D341Med (cell line): ENCODE measurements around the gene KCNMB2.
"Not testable (repeated sequence)": the region's sequence is repeated elsewhere in the genome, so short reads cannot be mapped to it uniquely, and the experiment has no call there.

Experiments used
- DNase-seq: peaks from one replicate; pipeline ENCODE4 v3.0.0; 2012; ENCODE audit warnings: low spot score

The KCNMB2 gene

DNA sequence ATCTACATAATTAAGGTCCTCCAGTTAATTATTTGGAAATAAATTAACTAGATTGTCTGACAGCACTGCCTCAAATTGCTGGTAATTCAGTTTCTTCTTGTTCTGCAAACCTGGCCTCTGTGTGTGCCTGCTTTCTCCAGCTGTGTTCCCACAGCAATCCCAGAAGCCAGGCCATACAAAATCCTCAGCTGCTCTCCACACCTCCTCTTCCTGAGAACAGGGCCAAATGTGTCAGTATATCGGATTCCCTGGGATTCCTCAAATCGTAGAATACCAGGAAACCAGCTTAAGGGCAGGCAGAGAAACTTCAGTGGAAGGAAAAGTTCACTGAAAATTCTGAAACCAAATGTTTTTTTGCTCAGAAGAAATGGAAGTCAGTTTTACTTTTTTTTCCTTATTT, 273.9 kb downstream of the KCNMB2 start:
- no peak for DNase-seq

- no peak for DNase-seq
Observed at GRCh38 chr3:178822722-178823121, 286.5 kb downstream of the KCNMB2 start.

GRCh38 chr3:178823150-178823549, 286.9 kb downstream of the KCNMB2 start:
- no peak for DNase-seq

GRCh38 chr3:178823591-178824246, 287.5 kb downstream of the KCNMB2 start:
- no peak for DNase-seq

GRCh38 chr3:178826435-178827123, 290.3 kb downstream of the KCNMB2 start:
- no peak for DNase-seq

DNA sequence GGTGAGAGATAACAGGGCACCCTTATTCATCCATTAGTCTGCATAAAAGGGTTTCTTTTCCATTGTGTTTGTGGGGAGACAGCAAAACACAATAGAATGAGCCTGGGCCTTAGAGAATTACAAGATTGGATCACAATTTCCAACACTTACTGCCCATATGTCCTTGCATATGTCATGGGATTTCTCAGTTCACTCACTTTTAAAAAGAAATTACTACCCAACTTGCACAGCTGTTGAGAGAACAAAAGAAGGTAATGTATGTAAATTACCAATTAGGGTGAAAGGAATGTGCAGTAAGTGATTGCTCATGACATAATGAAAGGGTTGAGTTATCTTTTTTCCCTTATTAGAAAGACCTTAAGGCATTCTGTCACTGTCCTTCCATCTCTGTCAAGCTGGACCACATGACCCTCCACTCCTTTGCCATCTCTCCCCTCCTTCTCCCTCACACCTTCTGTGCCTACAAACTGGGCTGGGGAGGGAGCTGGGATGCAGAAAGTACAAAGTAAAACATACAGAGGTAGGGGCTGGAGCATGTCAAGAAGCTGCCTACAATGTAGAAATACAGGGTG, 291.1 kb downstream of the KCNMB2 start:
- no peak for DNase-seq

DNA sequence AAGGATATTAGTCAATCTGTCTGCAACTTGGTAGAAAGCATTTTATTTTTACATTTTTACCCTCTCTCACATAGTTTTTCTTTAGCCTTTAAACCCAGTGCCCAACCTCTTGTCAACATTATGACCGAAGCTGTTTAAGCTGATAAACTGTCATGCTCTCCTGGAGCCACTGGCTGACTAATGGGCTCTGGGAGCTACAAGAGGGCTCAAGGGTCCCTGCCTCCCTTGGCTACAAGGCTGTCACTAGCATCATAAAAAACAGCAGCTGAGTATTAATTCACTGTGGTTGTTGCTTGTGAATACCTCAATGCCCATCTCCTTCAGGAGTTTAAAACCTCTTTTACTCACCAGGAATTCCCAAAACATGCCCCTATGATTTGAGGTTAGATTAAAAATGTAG, 297.5 kb downstream of the KCNMB2 start:
- no peak for DNase-seq

DNA sequence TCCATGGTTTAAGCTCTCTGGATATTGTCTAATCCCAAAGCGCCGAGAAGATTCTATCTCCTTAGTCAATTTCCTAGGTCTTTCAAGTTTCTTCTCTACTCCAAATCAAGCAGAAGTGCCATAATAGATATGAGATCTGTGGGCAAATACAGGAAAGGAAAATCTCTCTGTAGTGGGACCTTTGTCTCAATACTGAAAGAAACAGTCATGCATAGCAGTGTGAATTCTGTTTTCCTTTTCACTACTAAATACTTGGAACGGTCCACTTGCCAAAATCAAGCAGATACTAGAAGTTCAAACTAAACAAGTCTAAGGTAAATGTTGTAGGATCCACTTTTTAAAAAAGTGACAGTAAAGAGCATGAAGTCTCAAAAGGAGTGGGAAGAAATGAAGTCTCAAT, 298.8 kb downstream of the KCNMB2 start:
- DNase-seq, result no peak

GRCh38 chr3:178837512-178837911, 301.3 kb downstream of the KCNMB2 start:
- DNase-seq, result no peak

GRCh38 chr3:178840586-178840985, 304.4 kb downstream of the KCNMB2 start:
- DNase-seq, result no peak

DNA sequence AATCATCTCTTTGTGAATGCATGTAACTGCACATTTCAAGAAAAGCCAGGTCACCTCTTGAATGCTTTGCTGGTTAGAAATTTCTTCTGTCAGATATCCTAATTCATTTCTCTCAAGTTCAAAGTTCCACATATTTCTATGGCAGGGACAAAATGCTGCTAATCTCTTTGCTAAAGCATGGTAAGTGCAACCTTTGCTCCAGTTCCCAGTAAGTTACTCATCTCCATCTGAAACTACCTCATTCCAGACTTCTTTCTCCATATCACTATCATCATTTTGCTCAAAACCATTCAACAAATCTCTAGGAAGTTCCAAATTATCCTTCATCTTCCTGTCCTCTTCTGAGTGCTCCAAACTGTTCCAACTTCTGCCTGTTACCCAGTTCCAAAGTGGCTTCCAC, 304.8 kb downstream of the KCNMB2 start:
- DNase-seq, result no peak

DNA sequence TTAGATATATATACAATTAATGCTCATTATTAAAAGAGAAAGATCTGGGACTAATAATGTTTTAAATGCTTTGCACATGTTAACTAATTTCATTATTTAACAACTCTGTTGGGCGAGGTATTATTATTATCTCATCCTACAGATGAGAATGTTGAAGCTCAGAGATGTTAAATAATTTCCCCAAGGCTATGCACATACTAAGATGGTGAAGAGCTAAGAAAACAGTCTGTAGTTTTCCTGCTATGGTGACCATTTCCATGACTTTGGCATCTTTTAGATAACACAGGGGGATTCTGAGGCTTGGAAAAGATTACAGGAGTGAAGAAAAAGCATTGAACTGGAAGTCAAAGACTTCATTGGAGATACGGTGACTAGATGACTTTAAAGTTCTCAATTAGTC, 308.7 kb downstream of the KCNMB2 start:
- DNase-seq, result no peak

- no peak for DNase-seq
Observed at GRCh38 chr3:178845420-178846118, 309.3 kb downstream of the KCNMB2 start.

DNA sequence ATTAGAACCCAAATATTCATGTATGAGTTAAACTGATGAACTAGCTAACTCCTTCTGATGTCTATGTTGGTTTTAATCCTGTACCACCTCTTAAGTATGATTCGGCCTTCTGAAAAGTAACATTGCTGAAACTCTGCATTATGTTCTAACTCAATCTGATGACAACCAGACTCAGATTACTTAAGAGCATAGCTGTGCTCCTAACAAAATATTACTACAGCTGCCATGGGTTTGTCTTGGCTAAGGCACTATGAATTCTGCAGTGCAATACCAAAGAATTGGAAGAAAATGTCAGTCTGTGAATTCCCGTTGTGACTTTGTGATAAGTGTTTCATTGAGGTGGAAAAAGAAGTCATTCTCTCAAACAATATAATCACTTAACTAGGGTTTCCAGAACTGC, 311.0 kb downstream of the KCNMB2 start:
- DNase-seq, result no peak

DNA sequence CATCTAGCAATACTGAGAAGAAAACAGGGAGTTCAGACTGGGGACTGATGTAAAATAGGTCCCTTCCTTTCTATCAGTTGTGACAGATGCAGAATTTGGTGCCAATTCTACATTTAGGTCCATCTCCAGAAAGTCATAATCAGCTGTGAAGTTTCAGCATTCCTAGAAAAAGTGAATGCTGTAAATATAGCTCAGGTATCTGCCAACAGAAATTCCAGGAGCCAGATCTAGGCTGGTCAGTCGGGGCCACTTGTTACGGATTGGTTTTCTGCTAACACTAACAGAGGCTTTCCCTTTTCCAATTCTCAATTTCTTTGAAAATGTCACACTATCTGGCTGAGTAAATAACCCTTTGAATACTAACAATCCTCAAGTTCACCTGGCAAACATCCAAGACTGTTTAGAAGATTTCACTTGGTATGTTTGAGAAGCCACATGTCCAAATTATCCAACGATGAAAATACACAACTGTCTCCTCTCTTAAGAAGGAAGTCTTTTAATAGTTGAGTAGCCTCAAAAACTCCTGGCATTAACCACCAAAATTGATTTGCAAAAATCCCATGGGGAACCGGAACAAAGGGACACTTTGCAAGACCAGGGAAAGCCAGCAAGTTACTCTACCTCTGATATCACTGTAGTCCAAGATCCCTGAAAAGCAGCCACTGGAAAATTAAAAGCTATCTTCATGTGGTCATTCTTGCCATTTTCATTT, 313.1 kb downstream of the KCNMB2 start:
- no peak for DNase-seq

- DNase-seq, result no peak
Observed at GRCh38 chr3:178850450-178851190, 314.4 kb downstream of the KCNMB2 start.

- no peak for DNase-seq
Observed at GRCh38 chr3:178851564-178851963, 315.3 kb downstream of the KCNMB2 start.

- DNase-seq, result no peak
Observed at GRCh38 chr3:178856804-178857203, 320.6 kb downstream of the KCNMB2 start.

GRCh38 chr3:178859386-178859785, 323.1 kb downstream of the KCNMB2 start:
- no peak for DNase-seq

GRCh38 chr3:178859900-178860436, 323.7 kb downstream of the KCNMB2 start:
- DNase-seq, result not testable (repeated sequence)

GRCh38 chr3:178868681-178869080, 332.4 kb downstream of the KCNMB2 start:
- no peak for DNase-seq
